Liver (tissue), 3 donors: ENCODE measurements around the gene SEC22A.

Experiments used
- ATF3 ChIP-seq: IDR thresholded peaks from 2 replicates; pipeline ENCODE4 v1.6.1; 2016; ENCODE audit warnings: antibody characterized with exemption
- CTCF ChIP-seq: fragments of 150-350 bp; IDR thresholded peaks from 2 replicates; pipeline ENCODE4 v1.5.1; 2017; ENCODE audit warnings: improper control_type of control experiment, low read depth, low read length; ENCODE audit not compliant: missing input control
- FOXA1 ChIP-seq: IDR thresholded peaks from 2 replicates; pipeline ENCODE4 v1.6.1; 2016; ENCODE audit warnings: antibody characterized with exemption
- FOXA2 ChIP-seq: IDR thresholded peaks from 2 replicates; pipeline ENCODE4 v1.6.1; 2016; ENCODE audit warnings: antibody characterized with exemption
- GABPA ChIP-seq, 2 donors: IDR thresholded peaks in 1 of 2; conservative IDR thresholded peaks in 1 of 2; 2 replicates each; pipeline ENCODE4 v1.6.1; 2016; ENCODE audit warnings: antibody characterized with exemption in 2 of 2, mild to moderate bottlenecking in 1 of 2, moderate library complexity in 1 of 2
- JUND ChIP-seq, 2 donors: IDR thresholded peaks; 2 replicates each; pipeline ENCODE4 v1.6.1; 2016; ENCODE audit warnings: antibody characterized with exemption in 2 of 2
- MAX ChIP-seq: IDR thresholded peaks from 2 replicates; pipeline ENCODE4 v1.6.1; 2016; ENCODE audit warnings: antibody characterized with exemption
- NR2F2 ChIP-seq: IDR thresholded peaks from 2 replicates; pipeline ENCODE4 v1.6.1; 2016; ENCODE audit warnings: antibody characterized with exemption
- RAD21 ChIP-seq, 2 donors: IDR thresholded peaks; 2 replicates each; pipeline ENCODE4 v1.6.1; 2016; ENCODE audit warnings: antibody characterized with exemption in 2 of 2, mild to moderate bottlenecking in 2 of 2
- REST ChIP-seq: IDR thresholded peaks from 2 replicates; pipeline ENCODE4 v1.6.1; 2016; ENCODE audit warnings: antibody characterized with exemption, mild to moderate bottlenecking
- TAF1 ChIP-seq: conservative IDR thresholded peaks from 2 replicates; pipeline ENCODE4 v1.6.1; 2016; ENCODE audit warnings: antibody characterized with exemption, mild to moderate bottlenecking
- donor health status: healthy.
- donor health status: healthy.

- TF ChIP-seq REST (no peak), FOXA1 (no peak), TAF1 (no peak), JUND (IDR thresholded peaks at IDR 0.05) (no peak), ATF3 (no peak), RAD21 (IDR thresholded peaks at IDR 0.05) (no peak), CTCF (no peak), MAX (no peak), NR2F2 (no peak), GABPA (IDR thresholded peaks at IDR 0.05 in 1 of 2, conservative IDR thresholded peaks at IDR 0.05 in 1 of 2) (no peak), FOXA2 (no peak)
Measured at GRCh38 chr3:123271466-123272159, 69.9 kb downstream of the SEC22A start.
